Vagina (tissue), 2 donors: Measurements from ENCODE around the gene TIMP2.

Experiments used
- CTCF ChIP-seq, 3 experiments: fragments of 450-650 bp in 2 of 3; fragments of 200-600 bp in 1 of 3; sonication (generic) in 1 of 3; IDR thresholded peaks; one replicate each; pipeline ENCODE4 v1.5.1; 2017 to 2019; ENCODE audit warnings: antibody characterized with exemption in 3 of 3, mild to moderate bottlenecking in 2 of 3, moderate library complexity in 2 of 3
- POLR2A ChIP-seq, 2 donors: fragments of 450-650 bp; IDR thresholded peaks; one replicate each; pipeline ENCODE4 v1.6.1; 2017; ENCODE audit warnings: antibody characterized with exemption in 2 of 2, mild to moderate bottlenecking in 2 of 2, moderate library complexity in 2 of 2
- POLR2AphosphoS5 ChIP-seq, 2 donors: sonication (generic); formaldehyde crosslinking; IDR thresholded peaks; one replicate each; pipeline ENCODE4 v1.9.0; 2017; ENCODE audit warnings: antibody characterized with exemption in 2 of 2, mild to moderate bottlenecking in 2 of 2, low read depth in 1 of 2; ENCODE audit not compliant: insufficient read depth in 1 of 2

- TF ChIP-seq POLR2AphosphoS5 (IDR thresholded peaks at IDR 0.05; ENCODE audit: insufficient read depth in 1 of 2, low read depth in 1 of 2) (no peak), CTCF (IDR thresholded peaks at IDR 0.05) (no peak), POLR2A (IDR thresholded peaks at IDR 0.05) (no peak)
Measured at GRCh38 chr17:78946631-78947030, 21.4 kb upstream of the TIMP2 start.
